Measurements from ENCODE around the gene PDE4D.

The PDE4D gene

GRCh38 chr5:58974601-58975000 lies 918.9 kb downstream of the PDE4D start:
- Histone ChIP-seq H3K9me3 (no peaks in the 10 kb centered on the region), H3K36me3 (peaks cover 28 to 37% (median 31%) of the 10 kb centered on the region in 3 donors), H3K27me3 (no peaks in the 10 kb centered on the region), H3K4me1 (peaks cover 0 to 13% (median 0%) of the 10 kb centered on the region in 4 donors), H3K27ac (no peak overlapping the region), H3K4me3 (no peak overlapping the region)
- intact Hi-C loops (cut with DNase I; ENCODE audit: low total_unique reads): no loop called here
- no peak for DNase-seq
- no peak for TF ChIP-seq CTCF (IDR thresholded peaks at IDR 0.05)

GRCh38 chr5:58974083-58974482 lies 919.4 kb downstream of the PDE4D start:
- no peak overlapping the region for H3K27ac ChIP-seq
- intact Hi-C loops (cut with DNase I; ENCODE audit: low total_unique reads): no loop called here
- TF ChIP-seq CTCF (IDR thresholded peaks at IDR 0.05): no peak
- no peaks in the 10 kb centered on the region for H3K9me3 ChIP-seq
- peaks cover 0 to 13% (median 0%) of the 10 kb centered on the region in 4 donors for H3K4me1 ChIP-seq
- no peak overlapping the region for H3K4me3 ChIP-seq
- no peak for DNase-seq
- H3K27me3 ChIP-seq: no peaks in the 10 kb centered on the region
- peaks cover 28 to 34% (median 31%) of the 10 kb centered on the region in 3 donors for H3K36me3 ChIP-seq

- H3K27ac ChIP-seq: peak overlapping the region in 1 of 2 donors; percentile 4
- H3K27me3 ChIP-seq: no peaks in the 10 kb centered on the region
- TF ChIP-seq CTCF (IDR thresholded peaks at IDR 0.05): no peak
- H3K36me3 ChIP-seq: peaks cover 28 to 31% (median 30%) of the 10 kb centered on the region in 3 donors
- H3K9me3 ChIP-seq: no peaks in the 10 kb centered on the region
- peaks cover 0 to 13% (median 0%) of the 10 kb centered on the region in 4 donors for H3K4me1 ChIP-seq
- intact Hi-C loops (cut with DNase I; ENCODE audit: low total_unique reads): no loop called here
- no peak for DNase-seq
- H3K4me3 ChIP-seq: no peak overlapping the region
These were observed 921.2 kb downstream of the PDE4D start for GRCh38 chr5:58972301-58972700.

GRCh38 chr5:58970766-58971165 lies 922.8 kb downstream of the PDE4D start:
- Histone ChIP-seq H3K27me3 (no peaks in the 10 kb centered on the region), H3K36me3 (peaks cover 17 to 21% (median 18%) of the 10 kb centered on the region in 3 donors), H3K27ac (no peak overlapping the region), H3K9me3 (no peaks in the 10 kb centered on the region), H3K4me1 (peaks cover 0 to 13% (median 0%) of the 10 kb centered on the region in 4 donors), H3K4me3 (no peak overlapping the region)
- DNase-seq: no peak
- no peak for TF ChIP-seq CTCF (IDR thresholded peaks at IDR 0.05)
- intact Hi-C loops (cut with DNase I; ENCODE audit: low total_unique reads): no loop called here

GRCh38 chr5:58969795-58970194 lies 923.7 kb downstream of the PDE4D start:
- no peak overlapping the region for H3K27ac ChIP-seq
- H3K9me3 ChIP-seq: no peaks in the 10 kb centered on the region
- no peak for TF ChIP-seq CTCF (IDR thresholded peaks at IDR 0.05)
- peaks cover 0 to 13% (median 0%) of the 10 kb centered on the region in 4 donors for H3K4me1 ChIP-seq
- intact Hi-C loops (cut with DNase I; ENCODE audit: low total_unique reads): no loop called here
- no peak for DNase-seq
- H3K36me3 ChIP-seq: peaks cover 9 to 11% (median 9%) of the 10 kb centered on the region in 3 donors
- H3K27me3 ChIP-seq: no peaks in the 10 kb centered on the region
- H3K4me3 ChIP-seq: no peak overlapping the region

GRCh38 chr5:58969253-58969652 lies 924.3 kb downstream of the PDE4D start:
- TF ChIP-seq CTCF (IDR thresholded peaks at IDR 0.05): no peak
- Histone ChIP-seq H3K4me3 (no peak overlapping the region), H3K27ac (no peak overlapping the region), H3K27me3 (no peaks in the 10 kb centered on the region), H3K4me1 (peaks cover 0 to 13% (median 0%) of the 10 kb centered on the region in 4 donors), H3K36me3 (peaks cover 4 to 6% (median 4%) of the 10 kb centered on the region in 3 donors), H3K9me3 (no peaks in the 10 kb centered on the region)
- DNase-seq: no peak
- intact Hi-C loops (cut with DNase I; ENCODE audit: low total_unique reads): no loop called here

All from tibial artery (tissue), 4 donors.